Measurements from ENCODE around the gene HOXB6. TPM values are rescaled to one million over a fixed set of nuclear protein-coding genes. Genes with fewer than 3 reads are reported as not detected.

HOXB6 gene
- total and polyA plus RNA-seq, 5 donors from 2014 or later, result not detected

- Histone ChIP-seq H3K36me3 (ENCODE audit: control insufficient read depth, insufficient read depth, low read length) (no peaks in the 10 kb centered on the region), H3K9me3 (ENCODE audit: control insufficient read depth in 2 of 2, low read length in 2 of 2) (no peaks in the 10 kb centered on the region), H3K27me3 (ENCODE audit: control insufficient read depth, insufficient read depth, low read length) (peaks cover 54% of the 10 kb centered on the region), H3K27ac (ENCODE audit: insufficient read depth, low read length, poor library complexity, severe bottlenecking) (no peak overlapping the region), H3K4me3 (ENCODE audit: low read depth, low read length) (no peak overlapping the region), H3K4me1 (ENCODE audit: control insufficient read depth, insufficient read depth, low read length, poor library complexity, severe bottlenecking) (peaks cover 27% of the 10 kb centered on the region)
- no peaks in the 10 kb centered on the region for H3K36me3 Mint-ChIP-seq
- peaks cover 87% of the 10 kb centered on the region for H3K27me3 Mint-ChIP-seq
- no peak for ATAC-seq (ENCODE audit: low read depth in 2 of 2)
- peaks cover 0 to 21% (median 8%) of the 10 kb centered on the region in 4 donors for H3K4me1 Mint-ChIP-seq
- H3K9me3 Mint-ChIP-seq, result peaks cover 0 to 2% (median 0%) of the 10 kb centered on the region in 7 donors
- H3K27ac Mint-ChIP-seq, result no peak overlapping the region
- peak overlapping the region in 3 of 4 donors; percentile 3 to 84 (median 53) for H3K4me3 Mint-ChIP-seq
- no peak for DNase-seq
Observed at GRCh38 chr17:48627118-48627597, 22.4 kb upstream of the HOXB6 start.

- Mint-ChIP-seq H3K27me3 (peaks cover 87% of the 10 kb centered on the region), H3K4me3 (peak within 1 kb of the TSS; percentile 78 to 95 (median 86)), H3K27ac (no peak within 1 kb of the TSS), H3K36me3 (no peaks in the 10 kb centered on the region), H3K4me1 (peaks cover 0 to 21% (median 8%) of the 10 kb centered on the region in 4 donors), H3K9me3 (peaks cover 0 to 3% (median 0%) of the 10 kb centered on the region in 7 donors)
- no peak for DNase-seq
- no peaks in the 10 kb centered on the region for H3K9me3 ChIP-seq (ENCODE audit: control insufficient read depth in 2 of 2, low read length in 2 of 2)
- H3K4me1 ChIP-seq (ENCODE audit: control insufficient read depth, insufficient read depth, low read length, poor library complexity, severe bottlenecking), result peaks cover 27% of the 10 kb centered on the region
- H3K27me3 ChIP-seq (ENCODE audit: control insufficient read depth, insufficient read depth, low read length), result peaks cover 58% of the 10 kb centered on the region
- H3K4me3 ChIP-seq (ENCODE audit: low read depth, low read length), result peak within 1 kb of the TSS; percentile 44
- peak; percentile 26 to 28 for ATAC-seq (ENCODE audit: low read depth in 2 of 2)
- no peaks in the 10 kb centered on the region for H3K36me3 ChIP-seq (ENCODE audit: control insufficient read depth, insufficient read depth, low read length)
- H3K27ac ChIP-seq (ENCODE audit: insufficient read depth, low read length, poor library complexity, severe bottlenecking), result no peak within 1 kb of the TSS
Observed at GRCh38 chr17:48626245-48627117, 21.7 kb upstream of the HOXB6 start, which contains the start of gene HOXB9. Gene HOXB9 (minus strand): TSS chr17:48626358. CDS start chr17:48626269, 89 bp downstream.

DNA sequence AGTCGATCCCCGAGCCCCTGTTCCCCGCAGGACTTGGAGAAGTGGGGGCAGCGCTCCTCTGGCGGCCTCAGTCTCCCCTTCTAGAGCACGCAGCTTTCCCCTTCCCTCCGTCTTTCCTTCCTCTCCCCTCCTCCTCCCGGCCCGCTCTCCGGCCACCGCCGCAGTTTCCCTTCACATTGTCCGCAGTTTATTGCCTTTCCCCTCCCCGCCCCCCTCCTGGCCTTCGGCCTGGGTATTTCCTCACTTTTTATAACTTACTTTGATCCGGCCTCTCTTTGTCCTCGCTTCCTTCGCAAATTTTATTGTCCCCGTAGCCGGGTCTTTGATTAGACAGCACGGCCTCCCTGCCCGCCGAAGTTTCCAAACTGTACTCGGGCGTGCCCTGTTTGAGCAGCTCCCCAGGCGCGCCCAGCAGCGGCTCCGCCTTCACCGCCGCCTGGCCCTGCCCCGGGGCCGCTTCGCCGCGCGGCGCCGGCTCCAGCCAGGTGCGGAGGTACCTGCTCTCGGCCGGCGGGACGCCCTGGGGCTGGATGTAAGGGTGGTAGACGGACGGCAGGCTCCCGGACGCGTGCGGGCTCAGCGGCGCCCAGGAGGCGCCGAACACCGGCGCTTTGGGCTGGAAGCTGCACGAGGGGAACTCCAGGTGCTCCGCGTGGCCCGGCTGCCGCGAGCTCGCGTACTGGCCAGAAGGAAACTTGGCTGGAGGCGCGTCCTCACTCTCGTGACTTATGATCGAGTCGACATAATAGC lies 20.9 kb upstream of the HOXB6 start:
- Histone ChIP-seq H3K36me3 (ENCODE audit: control insufficient read depth, insufficient read depth, low read length) (no peaks in the 10 kb centered on the region), H3K4me1 (ENCODE audit: control insufficient read depth, insufficient read depth, low read length, poor library complexity, severe bottlenecking) (peaks cover 27% of the 10 kb centered on the region), H3K9me3 (ENCODE audit: control insufficient read depth in 2 of 2, low read length in 2 of 2) (no peaks in the 10 kb centered on the region), H3K27ac (ENCODE audit: insufficient read depth, low read length, poor library complexity, severe bottlenecking) (no peak overlapping the region), H3K27me3 (ENCODE audit: control insufficient read depth, insufficient read depth, low read length) (peaks cover 58% of the 10 kb centered on the region), H3K4me3 (ENCODE audit: low read depth, low read length) (peak overlapping the region; percentile 44)
- Mint-ChIP-seq H3K27ac (no peak overlapping the region), H3K9me3 (peaks cover 0 to 2% (median 0%) of the 10 kb centered on the region in 7 donors), H3K4me1 (peaks cover 0 to 21% (median 8%) of the 10 kb centered on the region in 4 donors), H3K4me3 (peak overlapping the region; percentile 65 to 87 (median 78)), H3K36me3 (no peaks in the 10 kb centered on the region), H3K27me3 (peaks cover 87% of the 10 kb centered on the region)
- ATAC-seq (ENCODE audit: low read depth in 2 of 2) (peak; percentile 55 to 56), DNase-seq (peak in 1 of 3 donors; percentile 42)

DNA sequence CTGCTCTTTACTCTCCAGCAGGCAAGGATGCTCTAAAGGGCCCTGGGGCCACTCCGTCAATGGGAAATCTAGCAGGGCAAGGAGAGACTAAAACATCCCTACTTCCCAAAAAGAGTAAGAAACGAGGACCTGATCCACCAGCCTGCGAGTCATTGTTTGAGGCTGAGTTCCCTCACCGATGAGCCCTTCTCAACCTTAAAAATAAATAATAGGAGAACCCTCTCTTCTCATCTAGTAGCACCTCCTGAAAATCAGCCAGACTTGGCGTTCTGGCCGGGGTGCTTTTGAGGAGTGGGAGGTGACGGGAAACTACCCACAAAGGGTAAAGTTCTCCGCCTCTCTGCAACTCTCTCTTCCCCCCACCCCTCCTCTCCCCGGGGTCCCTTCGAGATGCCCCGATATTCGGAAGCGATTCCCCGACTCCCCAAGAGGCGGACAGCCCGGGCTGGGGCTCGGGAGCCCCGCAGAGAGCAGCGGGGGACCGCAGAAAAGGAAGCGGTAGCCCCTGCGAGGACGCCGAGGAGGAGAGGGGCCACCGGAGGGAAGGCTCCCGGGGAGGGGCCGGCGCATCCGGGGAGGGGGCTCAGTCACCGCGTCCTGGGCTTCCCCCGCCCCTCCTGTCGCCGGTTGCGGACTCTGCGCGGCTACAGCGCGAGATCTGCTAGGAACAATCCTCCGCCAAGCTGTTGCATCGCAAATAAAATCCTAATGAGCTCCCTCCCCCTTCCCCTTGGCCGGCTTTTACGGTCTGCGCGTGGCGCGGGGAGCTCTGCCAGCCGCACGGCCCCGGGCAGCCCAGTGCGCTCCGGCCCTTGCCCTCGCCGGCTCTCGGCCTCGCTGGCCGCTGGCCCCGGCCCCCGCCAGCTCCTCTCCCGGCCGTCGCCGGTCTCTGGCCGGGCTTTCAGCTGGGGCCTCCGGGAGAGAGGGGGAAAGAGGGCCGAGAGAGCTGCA lies 20.0 kb upstream of the HOXB6 start:
- Mint-ChIP-seq H3K36me3 (no peaks in the 10 kb centered on the region), H3K4me3 (peak overlapping the region; percentile 23 to 87 (median 74))

DNA sequence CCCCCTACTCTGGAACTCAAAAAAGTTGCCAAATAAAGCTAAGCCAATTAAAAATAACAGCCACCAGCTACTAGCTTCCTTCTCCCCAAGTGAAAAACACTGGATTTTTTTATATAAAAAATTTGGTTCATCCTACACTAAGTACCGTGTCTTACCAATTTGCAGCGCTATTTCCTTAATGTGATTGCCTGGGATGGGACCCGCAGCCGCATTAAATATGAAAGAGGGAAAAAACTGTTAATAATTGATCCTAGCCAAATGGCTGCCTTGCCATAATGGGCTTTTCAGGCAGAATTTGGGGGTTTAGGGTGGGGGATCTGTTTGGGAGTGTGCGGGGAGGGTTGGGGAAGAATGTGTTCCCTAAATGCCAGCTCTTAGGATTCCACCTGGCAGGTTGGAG lies 19.3 kb upstream of the HOXB6 start:
- Histone ChIP-seq H3K36me3 (ENCODE audit: control insufficient read depth, insufficient read depth, low read length) (no peaks in the 10 kb centered on the region), H3K4me1 (ENCODE audit: control insufficient read depth, insufficient read depth, low read length, poor library complexity, severe bottlenecking) (peaks cover 27% of the 10 kb centered on the region), H3K27me3 (ENCODE audit: control insufficient read depth, insufficient read depth, low read length) (peaks cover 52% of the 10 kb centered on the region), H3K27ac (ENCODE audit: insufficient read depth, low read length, poor library complexity, severe bottlenecking) (no peak overlapping the region), H3K4me3 (ENCODE audit: low read depth, low read length) (no peak overlapping the region), H3K9me3 (ENCODE audit: control insufficient read depth in 2 of 2, low read length in 2 of 2) (no peaks in the 10 kb centered on the region)
- Mint-ChIP-seq H3K4me3 (peak overlapping the region in 3 of 4 donors; percentile 32 to 71 (median 68)), H3K27ac (no peak overlapping the region), H3K36me3 (no peaks in the 10 kb centered on the region), H3K9me3 (peaks cover 0 to 2% (median 0%) of the 10 kb centered on the region in 7 donors), H3K27me3 (peaks cover 86% of the 10 kb centered on the region), H3K4me1 (peaks cover 0 to 25% (median 8%) of the 10 kb centered on the region in 4 donors)
- DNase-seq (no peak), ATAC-seq (ENCODE audit: low read depth in 2 of 2) (no peak)

More for the DNA sequence above, 20.0 kb upstream of the HOXB6 start:
- H3K27ac ChIP-seq (ENCODE audit: insufficient read depth, low read length, poor library complexity, severe bottlenecking), result no peak overlapping the region
- H3K27ac Mint-ChIP-seq, result no peak overlapping the region
- no peaks in the 10 kb centered on the region for H3K36me3 ChIP-seq (ENCODE audit: control insufficient read depth, insufficient read depth, low read length)
- ATAC-seq (ENCODE audit: low read depth in 2 of 2), result peak in 1 of 2 donors; percentile 19
- peak in 1 of 3 donors; percentile 24 for DNase-seq
- peaks cover 0 to 2% (median 0%) of the 10 kb centered on the region in 7 donors for H3K9me3 Mint-ChIP-seq
- H3K27me3 ChIP-seq (ENCODE audit: control insufficient read depth, insufficient read depth, low read length), result peaks cover 55% of the 10 kb centered on the region
- peaks cover 27% of the 10 kb centered on the region for H3K4me1 ChIP-seq (ENCODE audit: control insufficient read depth, insufficient read depth, low read length, poor library complexity, severe bottlenecking)
- no peak overlapping the region for H3K4me3 ChIP-seq (ENCODE audit: low read depth, low read length)
- peaks cover 86% of the 10 kb centered on the region for H3K27me3 Mint-ChIP-seq
- H3K4me1 Mint-ChIP-seq, result peaks cover 0 to 21% (median 8%) of the 10 kb centered on the region in 4 donors
- no peaks in the 10 kb centered on the region for H3K9me3 ChIP-seq (ENCODE audit: control insufficient read depth in 2 of 2, low read length in 2 of 2)

DNA sequence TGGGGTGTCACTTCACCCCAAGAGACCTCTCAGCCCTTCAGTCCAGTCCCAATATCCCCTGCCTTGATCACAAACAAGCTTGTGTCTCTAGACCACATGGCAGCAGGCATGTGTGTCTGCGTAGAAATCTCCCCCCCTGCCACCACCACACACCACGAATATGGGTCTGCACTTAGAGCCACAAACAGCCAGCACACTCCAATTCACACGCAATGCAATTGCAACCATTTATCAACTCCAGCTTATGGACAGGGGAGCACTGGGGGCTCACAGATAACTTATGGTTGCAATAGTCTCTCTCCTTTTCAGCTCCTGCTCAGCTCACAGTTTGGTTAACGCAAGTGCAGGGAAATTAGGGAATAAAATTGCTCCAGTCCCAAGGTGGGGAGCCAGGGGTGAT lies 18.8 kb upstream of the HOXB6 start:
- peak overlapping the region in 2 of 4 donors; percentile 32 to 42 for H3K4me3 Mint-ChIP-seq
- no peak for ATAC-seq (ENCODE audit: low read depth in 2 of 2)
- H3K27ac Mint-ChIP-seq, result no peak overlapping the region
- H3K27me3 ChIP-seq (ENCODE audit: control insufficient read depth, insufficient read depth, low read length), result peaks cover 47% of the 10 kb centered on the region
- no peak overlapping the region for H3K27ac ChIP-seq (ENCODE audit: insufficient read depth, low read length, poor library complexity, severe bottlenecking)
- H3K9me3 Mint-ChIP-seq, result peaks cover 0 to 3% (median 0%) of the 10 kb centered on the region in 7 donors
- no peaks in the 10 kb centered on the region for H3K36me3 ChIP-seq (ENCODE audit: control insufficient read depth, insufficient read depth, low read length)
- H3K4me1 ChIP-seq (ENCODE audit: control insufficient read depth, insufficient read depth, low read length, poor library complexity, severe bottlenecking), result peaks cover 30% of the 10 kb centered on the region
- no peak for DNase-seq
- no peaks in the 10 kb centered on the region for H3K9me3 ChIP-seq (ENCODE audit: control insufficient read depth in 2 of 2, low read length in 2 of 2)
- H3K4me1 Mint-ChIP-seq, result peaks cover 2 to 30% (median 10%) of the 10 kb centered on the region in 4 donors
- no peaks in the 10 kb centered on the region for H3K36me3 Mint-ChIP-seq
- no peak overlapping the region for H3K4me3 ChIP-seq (ENCODE audit: low read depth, low read length)
- H3K27me3 Mint-ChIP-seq, result peaks cover 86% of the 10 kb centered on the region

Data from CD4-positive, CD25-positive, alpha-beta regulatory T cell (primary cell).